ENCODE data around the gene KLHL12.

- TF ChIP-seq CTCF (conservative IDR thresholded peaks at IDR 0.05; ENCODE audit: low read length) (no peak), EZH2phosphoT487 (IDR thresholded peaks at IDR 0.05; ENCODE audit: borderline replicate concordance, low read depth, low read length) (no peak)
Observed at GRCh38 chr1:202968351-202968750, 41.3 kb upstream of the KLHL12 start.
